ENCODE data around the gene C4A. TPM values are rescaled to one million over a fixed set of nuclear protein-coding genes. Genes with fewer than 3 reads are reported as not detected.

The C4A gene
- total RNA-seq = 5.0 and 8.1 TPM in 2 replicates

GRCh38 chr6:31981744-31982143 is at the start of gene C4A:
Gene C4A (plus strand): TSS chr6:31982057. CDS start chr6:31982108, 51 bp downstream.

GRCh38 chr6:31945507-31946369 is 36.1 kb upstream of the C4A start, which contains the start of gene CFB:
Gene CFB (plus strand): TSS chr6:31946095. CDS start chr6:31946222, 127 bp downstream.

GRCh38 chr6:31958741-31959739 is 22.8 kb upstream of the C4A start, which contains the start of the genes NELFE and SKIC2:
Gene NELFE (minus strand): TSS chr6:31958971. CDS start chr6:31958446, 525 bp downstream.
Gene SKIC2 (plus strand): TSS chr6:31959175. CDS start chr6:31959193, 18 bp downstream.

GRCh38 chr6:31971993-31972708 is 9.7 kb upstream of the C4A start, which contains the start of gene DXO:
Gene DXO (minus strand): TSS chr6:31972138. CDS start chr6:31971675, 463 bp downstream.

GRCh38 chr6:32014547-32014946 is 32.7 kb downstream of the C4A start, which contains the start of gene C4B:
Gene C4B (plus strand): TSS chr6:32014795. CDS start chr6:32014846, 51 bp downstream.

GRCh38 chr6:32037598-32038524 is 56.0 kb downstream of the C4A start, which contains the start of gene CYP21A2:
Gene CYP21A2 (plus strand): TSS chr6:32038415. CDS start chr6:32038423, 8 bp downstream.

Other genes starting within 250 kb of the C4A start
- 1,096 and 1,127 TPM in 2 replicates for gene CLIC1, start 245.5 kb upstream of the C4A start, total RNA-seq
- gene MSH5, start 242.1 kb upstream of the C4A start, total RNA-seq = 7.8 and 16.7 TPM in 2 replicates
- 1.8 and 2.3 TPM in 2 replicates for gene SAPCD1, start 219.4 kb upstream of the C4A start, total RNA-seq
- gene VWA7, start 204.7 kb upstream of the C4A start, total RNA-seq = under 0.01 TPM in 1 of 2 replicates, not detected in the other
- gene VARS1, start 186.3 kb upstream of the C4A start, total RNA-seq = 102 and 105 TPM in 2 replicates
- gene LSM2, start 175.1 kb upstream of the C4A start, total RNA-seq = 85.3 and 118 TPM in 2 replicates
- 0.29 and 0.35 TPM in 2 replicates for gene HSPA1L, start 166.8 kb upstream of the C4A start, total RNA-seq
- gene HSPA1A, start 166.5 kb upstream of the C4A start, total RNA-seq = 38.1 and 41.2 TPM in 2 replicates
- gene HSPA1B, start 154.3 kb upstream of the C4A start, total RNA-seq = 59.4 and 73.5 TPM in 2 replicates
- 71.2 and 73.9 TPM in 2 replicates for gene NEU1, start 119.2 kb upstream of the C4A start, total RNA-seq
- gene SLC44A4, start 103.1 kb upstream of the C4A start, total RNA-seq = 0.18 TPM in 1 of 2 replicates, not detected in the other
- gene EHMT2, start 84.4 kb upstream of the C4A start, total RNA-seq = 44.7 and 47.9 TPM in 2 replicates
- gene ZBTB12, start 80.0 kb upstream of the C4A start, total RNA-seq = 2.0 and 2.3 TPM in 2 replicates
- 1.4 and 2.0 TPM in 2 replicates for gene C2, start 54.3 kb upstream of the C4A start, total RNA-seq
- gene CFB, start 36.0 kb upstream of the C4A start, total RNA-seq = 0.86 and 1.6 TPM in 2 replicates
- gene NELFE, start 23.1 kb upstream of the C4A start, total RNA-seq = 133 and 192 TPM in 2 replicates
- gene SKIC2, start 22.9 kb upstream of the C4A start, total RNA-seq = 52.8 and 85.6 TPM in 2 replicates
- 12.7 and 16.1 TPM in 2 replicates for gene DXO, start 9.9 kb upstream of the C4A start, total RNA-seq
- gene C4B, start 32.7 kb downstream of the C4A start, total RNA-seq = 3.7 and 6.6 TPM in 2 replicates
- gene CYP21A2, start 56.4 kb downstream of the C4A start, total RNA-seq = 1.4 TPM in 1 of 2 replicates, not detected in the other
- gene TNXB, start 127.3 kb downstream of the C4A start, total RNA-seq = 0.29 and 1.4 TPM in 2 replicates
- gene ATF6B, start 146.2 kb downstream of the C4A start, total RNA-seq = 20.4 and 21.3 TPM in 2 replicates
- 4.4 and 10.4 TPM in 2 replicates for gene FKBPL, start 148.2 kb downstream of the C4A start, total RNA-seq
- not detected in 2 replicates for gene PRRT1, start 169.9 kb downstream of the C4A start, total RNA-seq
- 13.5 and 21.3 TPM in 2 replicates for gene PPT2, start 172.1 kb downstream of the C4A start, total RNA-seq
- 1.2 TPM in 1 of 2 replicates, not detected in the other for gene EGFL8, start 182.5 kb downstream of the C4A start, total RNA-seq
- 67.0 and 69.8 TPM in 2 replicates for gene AGPAT1, start 194.0 kb downstream of the C4A start, total RNA-seq
- 48.2 and 69.5 TPM in 2 replicates for gene RNF5, start 196.3 kb downstream of the C4A start, total RNA-seq
- 2.3 and 5.5 TPM in 2 replicates for gene AGER, start 202.2 kb downstream of the C4A start, total RNA-seq
- gene PBX2, start 208.1 kb downstream of the C4A start, total RNA-seq = 34.3 and 34.9 TPM in 2 replicates
- 6.6 and 9.9 TPM in 2 replicates for gene GPSM3, start 210.6 kb downstream of the C4A start, total RNA-seq
- 0.58 and 1.4 TPM in 2 replicates for gene NOTCH4, start 242.0 kb downstream of the C4A start, total RNA-seq